ENCODE data around the gene HLA-A. TPM values are rescaled to one million over a fixed set of nuclear protein-coding genes. Genes with fewer than 3 reads are reported as not detected.

HLA-A gene
- total and polyA plus RNA-seq, 2 of the 13 experiments (the other 11 are each of a cell fraction or from before 2014, with no cell fraction given), result 345 to 527 TPM

DNA sequence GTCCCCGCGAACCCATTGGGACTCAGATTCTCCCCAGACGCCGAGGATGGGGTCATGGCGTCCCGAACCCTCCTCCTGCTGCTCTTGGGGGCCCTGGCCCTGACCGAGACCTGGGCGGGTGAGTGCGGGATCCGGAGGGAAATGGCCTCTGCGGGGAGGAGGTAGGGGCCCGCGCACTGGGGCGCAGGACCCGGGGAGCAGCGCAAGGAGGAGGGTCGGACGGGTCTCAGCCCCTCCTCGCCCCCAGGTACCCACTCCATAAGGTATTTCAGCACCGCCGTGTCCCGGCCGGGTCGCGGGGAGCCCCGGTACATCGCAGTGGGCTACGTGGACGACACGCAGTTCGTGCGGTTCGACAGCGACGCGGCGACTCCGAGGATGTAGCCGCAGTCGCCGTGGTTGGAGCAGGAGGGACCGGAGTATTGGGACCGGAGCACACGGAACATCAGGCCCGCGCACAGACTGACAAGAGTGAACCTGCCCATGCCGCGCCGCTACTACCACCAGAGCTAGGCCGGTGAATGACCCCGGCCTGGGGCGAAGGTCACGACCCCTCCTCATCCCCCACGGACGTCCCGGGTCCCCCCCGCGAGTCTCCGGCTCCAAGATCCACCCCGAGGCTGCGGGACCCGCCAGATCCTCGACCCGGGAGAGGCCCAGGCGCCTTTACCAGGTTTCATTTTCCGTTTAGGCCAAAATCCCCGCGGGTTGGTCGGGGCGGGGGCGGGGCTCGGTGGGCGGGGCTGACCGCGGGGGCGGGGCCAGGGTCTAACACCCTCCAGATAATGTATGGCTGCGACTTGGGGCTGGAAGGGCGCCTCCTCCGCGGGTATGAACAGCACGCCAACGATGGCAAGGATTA is 15.7 kb upstream of the HLA-A start (continued):
- TF ChIP-seq FOXC1 (CRISPR knock-in tag; IDR thresholded peaks at IDR 0.05; ENCODE audit: borderline replicate concordance) (0 out of 2 replicates have a peak, but pooled peaks have one; percentile 29), ELF3 (CRISPR knock-in tag; IDR thresholded peaks at IDR 0.05) (no peak), TGIF2 (CRISPR knock-in tag; IDR thresholded peaks at IDR 0.05) (no peak), ZNF7 (CRISPR knock-in tag; IDR thresholded peaks at IDR 0.05) (no peak), ZNF30 (CRISPR knock-in tag; IDR thresholded peaks at IDR 0.05) (no peak), KLF11 (CRISPR knock-in tag; IDR thresholded peaks at IDR 0.05) (no peak), ESRRA (CRISPR knock-in tag; IDR thresholded peaks at IDR 0.05; ENCODE audit: low read depth) (peak; percentile 13; the same call in 1 of the 2 replicates), THYN1 (CRISPR knock-in tag; IDR thresholded peaks at IDR 0.05; ENCODE audit: borderline replicate concordance, low read depth) (no peak), TOE1 (CRISPR knock-in tag; IDR thresholded peaks at IDR 0.05) (no peak), ZNF746 (CRISPR knock-in tag; IDR thresholded peaks at IDR 0.05) (no peak), HDAC1 (CRISPR knock-in tag; IDR thresholded peaks at IDR 0.05) (no peak; the same call in 1 of the 2 replicates), HNRNPL (IDR thresholded peaks at IDR 0.05; ENCODE audit: low read depth, low read length) (0 out of 2 replicates have a peak, but pooled peaks have one; percentile 23), SRSF9 (IDR thresholded peaks at IDR 0.05; ENCODE audit: borderline replicate concordance, insufficient read depth, low read depth, low read length, poor library complexity, severe bottlenecking) (no peak), REXO4 (CRISPR knock-in tag; IDR thresholded peaks at IDR 0.05; ENCODE audit: borderline replicate concordance) (no peak), ZNF292 (CRISPR knock-in tag; IDR thresholded peaks at IDR 0.05; ENCODE audit: borderline replicate concordance, low read depth) (no peak), POLR2G (IDR thresholded peaks at IDR 0.05; ENCODE audit: low read depth, low read length) (no peak; the same call in 1 of the 2 replicates), ZNF572 (CRISPR knock-in tag; IDR thresholded peaks at IDR 0.05) (no peak), SP1 (IDR thresholded peaks at IDR 0.05) (no peak), SP1 (CRISPR knock-in tag; IDR thresholded peaks at IDR 0.05) (0 out of 2 replicates have a peak, but pooled peaks have one; percentile 14), PAF1 (CRISPR knock-in tag; IDR thresholded peaks at IDR 0.05) (no peak)
- TF ChIP-seq, protein P1, sequence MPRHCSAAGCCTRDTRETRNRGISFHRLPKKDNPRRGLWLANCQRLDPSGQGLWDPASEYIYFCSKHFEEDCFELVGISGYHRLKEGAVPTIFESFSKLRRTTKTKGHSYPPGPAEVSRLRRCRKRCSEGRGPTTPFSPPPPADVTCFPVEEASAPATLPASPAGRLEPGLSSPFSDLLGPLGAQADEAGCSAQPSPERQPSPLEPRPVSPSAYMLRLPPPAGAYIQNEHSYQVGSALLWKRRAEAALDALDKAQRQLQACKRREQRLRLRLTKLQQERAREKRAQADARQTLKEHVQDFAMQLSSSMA (CRISPR knock-in tag; IDR thresholded peaks at IDR 0.05), result 0 out of 2 replicates have a peak, but pooled peaks have one; percentile 16
- TF ChIP-seq, protein P2, sequence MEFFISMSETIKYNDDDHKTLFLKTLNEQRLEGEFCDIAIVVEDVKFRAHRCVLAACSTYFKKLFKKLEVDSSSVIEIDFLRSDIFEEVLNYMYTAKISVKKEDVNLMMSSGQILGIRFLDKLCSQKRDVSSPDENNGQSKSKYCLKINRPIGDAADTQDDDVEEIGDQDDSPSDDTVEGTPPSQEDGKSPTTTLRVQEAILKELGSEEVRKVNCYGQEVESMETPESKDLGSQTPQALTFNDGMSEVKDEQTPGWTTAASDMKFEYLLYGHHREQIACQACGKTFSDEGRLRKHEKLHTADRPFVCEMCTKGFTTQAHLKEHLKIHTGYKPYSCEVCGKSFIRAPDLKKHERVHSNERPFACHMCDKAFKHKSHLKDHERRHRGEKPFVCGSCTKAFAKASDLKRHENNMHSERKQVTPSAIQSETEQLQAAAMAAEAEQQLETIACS (CRISPR knock-in tag; IDR thresholded peaks at IDR 0.05), result no peak
- TF ChIP-seq, protein P3, sequence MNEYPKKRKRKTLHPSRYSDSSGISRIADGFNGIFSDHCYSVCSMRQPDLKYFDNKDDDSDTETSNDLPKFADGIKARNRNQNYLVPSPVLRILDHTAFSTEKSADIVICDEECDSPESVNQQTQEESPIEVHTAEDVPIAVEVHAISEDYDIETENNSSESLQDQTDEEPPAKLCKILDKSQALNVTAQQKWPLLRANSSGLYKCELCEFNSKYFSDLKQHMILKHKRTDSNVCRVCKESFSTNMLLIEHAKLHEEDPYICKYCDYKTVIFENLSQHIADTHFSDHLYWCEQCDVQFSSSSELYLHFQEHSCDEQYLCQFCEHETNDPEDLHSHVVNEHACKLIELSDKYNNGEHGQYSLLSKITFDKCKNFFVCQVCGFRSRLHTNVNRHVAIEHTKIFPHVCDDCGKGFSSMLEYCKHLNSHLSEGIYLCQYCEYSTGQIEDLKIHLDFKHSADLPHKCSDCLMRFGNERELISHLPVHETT (CRISPR knock-in tag; conservative IDR thresholded peaks at IDR 0.05), result no peak
- TF ChIP-seq, protein P4, sequence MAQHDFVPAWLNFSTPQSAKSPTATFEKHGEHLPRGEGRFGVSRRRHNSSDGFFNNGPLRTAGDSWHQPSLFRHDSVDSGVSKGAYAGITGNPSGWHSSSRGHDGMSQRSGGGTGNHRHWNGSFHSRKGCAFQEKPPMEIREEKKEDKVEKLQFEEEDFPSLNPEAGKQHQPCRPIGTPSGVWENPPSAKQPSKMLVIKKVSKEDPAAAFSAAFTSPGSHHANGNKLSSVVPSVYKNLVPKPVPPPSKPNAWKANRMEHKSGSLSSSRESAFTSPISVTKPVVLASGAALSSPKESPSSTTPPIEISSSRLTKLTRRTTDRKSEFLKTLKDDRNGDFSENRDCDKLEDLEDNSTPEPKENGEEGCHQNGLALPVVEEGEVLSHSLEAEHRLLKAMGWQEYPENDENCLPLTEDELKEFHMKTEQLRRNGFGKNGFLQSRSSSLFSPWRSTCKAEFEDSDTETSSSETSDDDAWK (CRISPR knock-in tag; IDR thresholded peaks at IDR 0.05), result no peak

Data from HepG2 (cell line).